ENCODE measurements around the gene FRAT1. TPM values are rescaled to one million over a fixed set of nuclear protein-coding genes. Genes with fewer than 3 reads are reported as not detected.
A peak's percentile ranks its signal among the peaks of the same experiment; 100 is the strongest.

The FRAT1 gene, protein sequence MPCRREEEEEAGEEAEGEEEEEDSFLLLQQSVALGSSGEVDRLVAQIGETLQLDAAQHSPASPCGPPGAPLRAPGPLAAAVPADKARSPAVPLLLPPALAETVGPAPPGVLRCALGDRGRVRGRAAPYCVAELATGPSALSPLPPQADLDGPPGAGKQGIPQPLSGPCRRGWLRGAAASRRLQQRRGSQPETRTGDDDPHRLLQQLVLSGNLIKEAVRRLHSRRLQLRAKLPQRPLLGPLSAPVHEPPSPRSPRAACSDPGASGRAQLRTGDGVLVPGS
- 1 to 10 TPM; 1.7 to 6.1 (median 3.9) TPM for total RNA-seq

DNA sequence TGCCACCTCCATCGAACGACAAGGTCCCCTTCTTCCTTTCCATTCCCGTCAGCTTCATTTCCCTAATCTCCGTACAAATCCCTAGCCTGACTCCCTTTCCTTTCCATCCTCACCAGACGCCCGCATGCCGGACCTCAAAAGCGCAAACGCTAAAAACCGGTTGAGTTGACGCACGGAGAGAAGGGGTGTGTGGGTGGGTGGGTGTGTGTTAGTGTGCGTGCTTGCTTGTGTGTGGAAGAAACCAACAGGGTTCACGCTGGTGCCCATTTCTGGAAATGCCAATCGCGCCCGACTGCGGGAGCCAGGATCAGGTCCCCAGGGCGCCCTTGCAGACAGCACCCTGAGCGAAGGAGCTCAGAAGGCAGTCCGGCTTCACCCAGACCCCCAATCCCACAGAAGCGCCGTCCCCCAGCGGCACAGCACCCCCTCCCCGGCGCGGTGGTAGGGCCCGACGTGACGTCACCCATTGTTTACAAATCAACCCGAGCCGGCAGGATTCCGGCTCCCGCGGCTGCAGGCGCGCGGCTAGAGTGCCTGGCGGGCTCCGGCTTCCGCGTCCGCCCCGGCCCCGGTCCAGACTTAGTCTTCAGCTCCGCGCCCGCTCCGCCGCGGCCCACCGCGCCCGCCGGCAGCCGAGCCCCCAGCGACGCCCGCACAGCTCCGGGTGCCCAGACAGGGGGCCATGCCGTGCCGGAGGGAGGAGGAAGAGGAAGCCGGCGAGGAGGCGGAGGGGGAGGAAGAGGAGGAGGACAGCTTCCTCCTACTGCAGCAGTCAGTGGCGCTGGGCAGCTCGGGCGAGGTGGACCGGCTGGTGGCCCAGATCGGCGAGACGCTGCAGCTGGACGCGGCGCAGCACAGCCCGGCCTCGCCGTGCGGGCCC, at the start of gene FRAT1:
Gene FRAT1 (plus strand): TSS at position 500 of the 880 bp plus-strand sequence. CDS start 183 bp downstream, at position 683.
- TF ChIP-seq POLR2A (IDR thresholded peaks at IDR 0.05): peak in 3 of 4 donors; percentile 84 to 96 (median 87)
- TF ChIP-seq, protein P1, sequence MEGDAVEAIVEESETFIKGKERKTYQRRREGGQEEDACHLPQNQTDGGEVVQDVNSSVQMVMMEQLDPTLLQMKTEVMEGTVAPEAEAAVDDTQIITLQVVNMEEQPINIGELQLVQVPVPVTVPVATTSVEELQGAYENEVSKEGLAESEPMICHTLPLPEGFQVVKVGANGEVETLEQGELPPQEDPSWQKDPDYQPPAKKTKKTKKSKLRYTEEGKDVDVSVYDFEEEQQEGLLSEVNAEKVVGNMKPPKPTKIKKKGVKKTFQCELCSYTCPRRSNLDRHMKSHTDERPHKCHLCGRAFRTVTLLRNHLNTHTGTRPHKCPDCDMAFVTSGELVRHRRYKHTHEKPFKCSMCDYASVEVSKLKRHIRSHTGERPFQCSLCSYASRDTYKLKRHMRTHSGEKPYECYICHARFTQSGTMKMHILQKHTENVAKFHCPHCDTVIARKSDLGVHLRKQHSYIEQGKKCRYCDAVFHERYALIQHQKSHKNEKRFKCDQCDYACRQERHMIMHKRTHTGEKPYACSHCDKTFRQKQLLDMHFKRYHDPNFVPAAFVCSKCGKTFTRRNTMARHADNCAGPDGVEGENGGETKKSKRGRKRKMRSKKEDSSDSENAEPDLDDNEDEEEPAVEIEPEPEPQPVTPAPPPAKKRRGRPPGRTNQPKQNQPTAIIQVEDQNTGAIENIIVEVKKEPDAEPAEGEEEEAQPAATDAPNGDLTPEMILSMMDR (IDR thresholded peaks at IDR 0.05): peak in 1 of 6 experiments; percentile 14
- Histone ChIP-seq H3K4me1 (peaks cover 11 to 35% (median 12%) of the 10 kb centered on the region in 3 donors), H3K4me3 (peak within 1 kb of the TSS; percentile 70 to 98 (median 84)), H3K27me3 (no peaks in the 10 kb centered on the region), H3K9me3 (no peaks in the 10 kb centered on the region), H3K36me3 (no peaks in the 10 kb centered on the region), H3K27ac (peak within 1 kb of the TSS; percentile 89 to 99 (median 98))
- 0 to 1% methylated on average over 16 to 18 of the region's 79 CpGs for WGBS, 2 donors
- peak; percentile 63 for DNase-seq
- intact Hi-C loops (cut with DNase I): no loop called here

- Histone ChIP-seq H3K4me3 (no peak overlapping the region), H3K27ac (no peak overlapping the region), H3K4me1 (no peaks in the 10 kb centered on the region), H3K9me3 (no peaks in the 10 kb centered on the region), H3K36me3 (peaks cover 0 to 2% (median 0%) of the 10 kb centered on the region in 3 donors), H3K27me3 (no peaks in the 10 kb centered on the region)
- intact Hi-C loops (cut with DNase I): no loop called here
- no peak for DNase-seq
- WGBS, 2 donors: 65 to 72% methylated on average over 3 of the region's 3 CpGs
- TF ChIP-seq, protein P1 (IDR thresholded peaks at IDR 0.05): no peak
- TF ChIP-seq POLR2A (IDR thresholded peaks at IDR 0.05): no peak
These were observed 48.4 kb upstream of the FRAT1 start for GRCh38 chr10:97270523-97271154.

GRCh38 chr10:97273700-97274099, 45.4 kb upstream of the FRAT1 start:
- no peak for TF ChIP-seq POLR2A (IDR thresholded peaks at IDR 0.05)
- TF ChIP-seq, protein P1 (IDR thresholded peaks at IDR 0.05): no peak
- 91 to 97% methylated on average over 3 of the region's 3 CpGs for WGBS, 2 donors
- no peaks in the 10 kb centered on the region for H3K36me3 ChIP-seq
- DNase-seq: no peak
- H3K4me1 ChIP-seq: peaks cover 0 to 12% (median 9%) of the 10 kb centered on the region in 3 donors
- H3K4me3 ChIP-seq: no peak overlapping the region
- H3K9me3 ChIP-seq: no peaks in the 10 kb centered on the region
- intact Hi-C loops (cut with DNase I): no loop called here
- no peaks in the 10 kb centered on the region for H3K27me3 ChIP-seq
- H3K27ac ChIP-seq: no peak overlapping the region

DNA sequence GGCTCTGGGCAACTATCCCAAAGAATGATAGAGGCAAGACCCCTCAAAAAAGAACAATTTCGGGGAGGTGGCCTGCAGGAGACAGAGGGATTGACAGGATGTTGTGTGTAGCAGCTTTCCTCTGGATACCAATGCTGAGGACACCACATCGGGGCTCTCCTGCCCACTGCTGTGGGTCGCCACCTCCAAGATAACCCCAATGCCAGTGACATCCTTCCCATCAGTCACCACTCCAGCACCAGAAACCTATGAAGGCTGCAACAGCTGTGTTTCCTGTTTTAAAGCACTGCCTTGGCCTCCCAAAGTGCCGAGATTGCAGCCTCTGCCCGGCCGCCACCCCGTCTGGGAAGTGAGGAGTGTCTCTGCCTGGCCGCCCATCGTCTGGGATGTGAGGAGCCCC, 44.2 kb upstream of the FRAT1 start:
- no peaks in the 10 kb centered on the region for H3K27me3 ChIP-seq
- TF ChIP-seq, protein P1 (IDR thresholded peaks at IDR 0.05): no peak
- TF ChIP-seq POLR2A (IDR thresholded peaks at IDR 0.05): no peak
- intact Hi-C loops (cut with DNase I): no loop called here
- H3K4me3 ChIP-seq: no peak overlapping the region
- H3K4me1 ChIP-seq: peaks cover 4 to 23% (median 17%) of the 10 kb centered on the region in 3 donors
- no peaks in the 10 kb centered on the region for H3K9me3 ChIP-seq
- no peak for DNase-seq
- 75 to 77% methylated on average over 3 of the region's 9 CpGs for WGBS, 2 donors
- no peaks in the 10 kb centered on the region for H3K36me3 ChIP-seq
- H3K27ac ChIP-seq: no peak overlapping the region

Measured in esophagus squamous epithelium (tissue), 5 donors.